Testis (tissue), 3 donors: ENCODE results near the gene ZBTB20. TPM values are rescaled to one million over a fixed set of nuclear protein-coding genes. Genes with fewer than 3 reads are reported as not detected.

ENCODE experiments used
- DNase-seq: peaks from one replicate; pipeline ENCODE4 v3.0.0-alpha.2; 2019
- H3K27ac ChIP-seq, 2 donors: fragments of 200-600 bp; sonication (generic); one replicate each; pipeline ENCODE4 v1.5.1; 2019
- H3K27me3 ChIP-seq: fragments of 200-600 bp; sonication (generic); one replicate; pipeline ENCODE4 v1.5.1; 2019
- H3K36me3 ChIP-seq: fragments of 200-600 bp; sonication (generic); one replicate; pipeline ENCODE4 v1.5.1; 2017; ENCODE audit warnings: low read depth; ENCODE audit errors: missing control alignments
- H3K4me1 ChIP-seq: fragments of 200-600 bp; sonication (generic); one replicate; pipeline ENCODE4 v1.5.1; 2019
- H3K4me3 ChIP-seq, 2 donors: fragments of 200-600 bp; sonication (generic); one replicate each; pipeline ENCODE4 v1.5.1; 2017 to 2019
- H3K9me3 ChIP-seq: fragments of 200-600 bp; sonication (generic); one replicate; pipeline ENCODE4 v1.5.1; 2017
- POLR2A ChIP-seq: fragments of 450-650 bp; IDR thresholded peaks from one replicate; pipeline ENCODE4 v1.6.1; 2017; ENCODE audit warnings: antibody characterized with exemption, mild to moderate bottlenecking, moderate library complexity
- WGBS, 2 donors: methylation state at CpG; one replicate each; pipeline ENCODE4 v1.1.5; 2018; 5-methylcytosine and 5-hydroxymethylcytosine counted together
- intact Hi-C: fragments of 100-400 bp; cut with DNase I; formaldehyde crosslinking; loops from one replicate; pipeline ENCODE4 v1.15.1; 2023; ENCODE audit warnings: low total_unique reads
- microRNA counts, 2 donors: library from miRNA; unstranded; fragments of <30 nt; microRNA quantifications; one replicate each; lab custom pipeline; 2016
- microRNA-seq, 2 donors: library from miRNA; unstranded; fragments of <30 nt; microRNA quantifications; one replicate each; pipeline ENCODE4, GENCODE V29; 2016; ENCODE audit warnings: borderline number of aligned reads in 2 of 2, borderline replicate concordance in 1 of 2
- polyA plus RNA-seq: library from polyadenylated mRNA; stranded (reverse); fragments of 350-450 nt; fragmentation: Illumina TruSeq; extraction: RNeasy Lipid Tissue Mini Kit (QIAGEN cat#74804); gene quantifications from one replicate; pipeline ENCODE4 v1.2.3, GENCODE V29; 2014; ENCODE audit warnings: low read depth, low replicate concordance; ENCODE audit not compliant: insufficient read depth
- small RNA-seq, 2 donors: library from RNA; depleted of rRNA; stranded (forward); fragments of <200 nt; gene quantifications; one replicate each; pipeline ENCODE3, GENCODE V24; 2016
- total RNA-seq, 2 donors: library from RNA; depleted of rRNA; stranded (reverse); fragments of >200 nt; gene quantifications; one replicate each; pipeline ENCODE4 v1.2.3, GENCODE V29; 2016
- TF ChIP-seq, protein P1 (sequence below), 3 experiments: fragments of 450-650 bp in 2 of 3; fragments of 200-600 bp in 1 of 3; sonication (generic) in 1 of 3; IDR thresholded peaks; one replicate each; pipeline ENCODE4 v1.5.1; 2016 to 2019; ENCODE audit warnings: antibody characterized with exemption in 3 of 3, mild to moderate bottlenecking in 2 of 3, moderate library complexity in 1 of 3

Gene ZBTB20
- total and polyA plus RNA-seq, 3 donors from 2014 or later: 36.8 to 179 (median 126) TPM

DNA sequence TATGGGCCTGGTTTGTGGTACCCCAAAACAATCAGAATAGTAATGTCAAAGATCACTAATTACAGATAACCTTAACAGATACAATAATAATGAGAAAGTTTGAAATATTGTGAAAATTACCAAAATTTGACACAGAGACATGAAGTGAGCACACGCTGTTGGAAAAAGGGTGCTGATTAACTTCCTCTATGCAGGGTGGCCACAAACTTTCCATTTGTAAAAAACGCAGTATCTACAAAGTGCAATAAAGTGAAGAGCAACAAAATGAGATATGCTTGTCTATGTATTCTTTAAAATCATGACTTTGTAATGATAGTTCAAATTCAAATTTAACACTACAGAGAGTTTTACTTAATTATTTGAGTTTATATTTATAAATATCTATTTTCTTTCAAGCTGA is 860.8 kb downstream of the ZBTB20 start:
- H3K4me1 ChIP-seq: no peaks in the 10 kb centered on the region
- no peaks in the 10 kb centered on the region for H3K9me3 ChIP-seq
- intact Hi-C loops: no loop called here
- H3K27ac ChIP-seq: no peak overlapping the region
- no peak for DNase-seq
- H3K4me3 ChIP-seq: no peak overlapping the region
- no peaks in the 10 kb centered on the region for H3K27me3 ChIP-seq
- 87 to 92% methylated on average over 2 of the region's 2 CpGs for WGBS, 2 donors
- no peak for TF ChIP-seq POLR2A
- TF ChIP-seq, protein P1, sequence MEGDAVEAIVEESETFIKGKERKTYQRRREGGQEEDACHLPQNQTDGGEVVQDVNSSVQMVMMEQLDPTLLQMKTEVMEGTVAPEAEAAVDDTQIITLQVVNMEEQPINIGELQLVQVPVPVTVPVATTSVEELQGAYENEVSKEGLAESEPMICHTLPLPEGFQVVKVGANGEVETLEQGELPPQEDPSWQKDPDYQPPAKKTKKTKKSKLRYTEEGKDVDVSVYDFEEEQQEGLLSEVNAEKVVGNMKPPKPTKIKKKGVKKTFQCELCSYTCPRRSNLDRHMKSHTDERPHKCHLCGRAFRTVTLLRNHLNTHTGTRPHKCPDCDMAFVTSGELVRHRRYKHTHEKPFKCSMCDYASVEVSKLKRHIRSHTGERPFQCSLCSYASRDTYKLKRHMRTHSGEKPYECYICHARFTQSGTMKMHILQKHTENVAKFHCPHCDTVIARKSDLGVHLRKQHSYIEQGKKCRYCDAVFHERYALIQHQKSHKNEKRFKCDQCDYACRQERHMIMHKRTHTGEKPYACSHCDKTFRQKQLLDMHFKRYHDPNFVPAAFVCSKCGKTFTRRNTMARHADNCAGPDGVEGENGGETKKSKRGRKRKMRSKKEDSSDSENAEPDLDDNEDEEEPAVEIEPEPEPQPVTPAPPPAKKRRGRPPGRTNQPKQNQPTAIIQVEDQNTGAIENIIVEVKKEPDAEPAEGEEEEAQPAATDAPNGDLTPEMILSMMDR (IDR thresholded peaks at IDR 0.05): no peak
- H3K36me3 ChIP-seq: no peaks in the 10 kb centered on the region

DNA sequence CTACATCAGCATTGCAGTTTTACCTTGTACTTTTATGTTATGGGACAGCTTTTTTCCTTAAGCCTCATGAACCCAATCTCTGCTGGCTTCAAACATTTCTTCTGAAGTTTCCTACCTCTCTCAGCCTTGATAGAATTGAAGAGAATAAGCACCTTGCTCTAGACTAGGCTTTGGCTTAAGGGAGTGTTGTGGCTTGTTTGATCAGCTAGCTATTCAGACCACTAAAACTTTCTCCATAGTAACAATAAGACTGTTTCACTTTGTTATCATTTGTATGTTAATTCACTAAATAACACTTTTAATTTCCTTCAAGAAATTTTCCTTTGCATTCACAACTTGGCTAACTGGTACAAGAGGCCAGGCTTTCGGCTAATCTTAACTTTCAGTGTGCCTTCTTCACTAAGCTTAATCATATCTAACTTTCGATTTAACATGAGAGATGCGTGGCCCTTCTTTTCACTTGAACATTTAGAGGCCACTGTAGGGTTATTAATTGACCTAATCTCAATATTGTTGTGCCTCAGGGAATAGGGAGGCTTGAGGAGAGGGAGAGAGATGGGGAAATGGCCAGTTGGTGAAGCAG is 861.3 kb downstream of the ZBTB20 start:
- DNase-seq: no peak
- Histone ChIP-seq H3K27me3 (no peaks in the 10 kb centered on the region), H3K36me3 (no peaks in the 10 kb centered on the region), H3K4me1 (no peaks in the 10 kb centered on the region), H3K4me3 (no peak overlapping the region), H3K9me3 (no peaks in the 10 kb centered on the region), H3K27ac (no peak overlapping the region)
- intact Hi-C loops: no loop called here
- TF ChIP-seq, protein P1 (IDR thresholded peaks at IDR 0.05): no peak
- no peak for TF ChIP-seq POLR2A
- 89 to 94% methylated on average over 3 of the region's 3 CpGs for WGBS, 2 donors

DNA sequence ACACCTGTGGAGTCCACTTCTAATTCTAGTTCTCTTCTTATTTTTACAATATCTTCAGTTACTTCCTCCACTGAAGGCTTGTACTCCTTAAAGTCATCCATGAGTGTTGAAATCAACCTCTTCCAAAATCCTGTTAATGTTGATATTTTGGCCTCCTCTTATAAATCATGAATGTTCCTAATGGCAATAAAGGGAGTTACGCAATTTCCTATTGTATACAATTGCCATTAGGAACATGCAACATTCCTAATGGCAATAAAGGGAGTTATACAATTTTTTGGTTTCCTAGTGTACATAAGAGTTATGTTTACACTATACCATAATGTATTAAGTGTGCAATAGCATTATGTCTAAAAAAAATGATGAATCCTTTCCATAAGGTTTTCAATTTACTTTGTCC is 862.4 kb downstream of the ZBTB20 start:
- 97% methylated on average over 1 of the region's 1 CpG for WGBS, 2 donors
- no peaks in the 10 kb centered on the region for H3K27me3 ChIP-seq
- TF ChIP-seq POLR2A: no peak
- TF ChIP-seq, protein P1 (IDR thresholded peaks at IDR 0.05): no peak
- intact Hi-C loops: no loop called here
- H3K4me1 ChIP-seq: no peaks in the 10 kb centered on the region
- no peaks in the 10 kb centered on the region for H3K9me3 ChIP-seq
- DNase-seq: no peak
- no peak overlapping the region for H3K27ac ChIP-seq
- H3K36me3 ChIP-seq: no peaks in the 10 kb centered on the region
- no peak overlapping the region for H3K4me3 ChIP-seq

MicroRNAs within 50 kb of the gene (microRNA counts, 767-probe panel; counts per million panel counts)
- 0 to 152 counts per million in 2 donors for microRNA hsa-miR-568 (lab: Ali Mortazavi, UCI)

Small RNA genes lying within 50 kb of the gene (microRNA-seq; reads per million reads assigned to microRNA genes)
- gene MIR4796: 2.8 reads per million in 2 donors

Small RNA genes lying within 50 kb of the gene (small RNA-seq; reads per million reads assigned to genes)
- 0 reads per million in 2 donors for gene MIR4796
